Transverse colon (tissue), 4 donors: ENCODE results near the gene SUPT5H.

Experiments used
- EP300 ChIP-seq: sonication (generic); formaldehyde crosslinking; IDR thresholded peaks from one replicate; pipeline ENCODE4 v1.6.1; 2017; ENCODE audit warnings: antibody characterized with exemption, low read depth
- POLR2AphosphoS5 ChIP-seq, 3 donors: sonication (generic); formaldehyde crosslinking; IDR thresholded peaks; one replicate each; pipeline ENCODE4 v1.6.1; 2016; ENCODE audit warnings: antibody characterized with exemption in 3 of 3
- TF ChIP-seq, protein P1 (sequence below), 5 experiments: fragments of 200-600 bp in 3 of 5; fragments of 450-650 bp in 2 of 5; sonication (generic) in 3 of 5; IDR thresholded peaks; 1 replicate in 2 of 5; 2 replicates in 3 of 5; pipeline ENCODE4 v1.5.1; 2016 to 2017; ENCODE audit warnings: antibody characterized with exemption in 5 of 5, inconsistent platforms in 3 of 5, mild to moderate bottlenecking in 2 of 5, moderate library complexity in 1 of 5

DNA sequence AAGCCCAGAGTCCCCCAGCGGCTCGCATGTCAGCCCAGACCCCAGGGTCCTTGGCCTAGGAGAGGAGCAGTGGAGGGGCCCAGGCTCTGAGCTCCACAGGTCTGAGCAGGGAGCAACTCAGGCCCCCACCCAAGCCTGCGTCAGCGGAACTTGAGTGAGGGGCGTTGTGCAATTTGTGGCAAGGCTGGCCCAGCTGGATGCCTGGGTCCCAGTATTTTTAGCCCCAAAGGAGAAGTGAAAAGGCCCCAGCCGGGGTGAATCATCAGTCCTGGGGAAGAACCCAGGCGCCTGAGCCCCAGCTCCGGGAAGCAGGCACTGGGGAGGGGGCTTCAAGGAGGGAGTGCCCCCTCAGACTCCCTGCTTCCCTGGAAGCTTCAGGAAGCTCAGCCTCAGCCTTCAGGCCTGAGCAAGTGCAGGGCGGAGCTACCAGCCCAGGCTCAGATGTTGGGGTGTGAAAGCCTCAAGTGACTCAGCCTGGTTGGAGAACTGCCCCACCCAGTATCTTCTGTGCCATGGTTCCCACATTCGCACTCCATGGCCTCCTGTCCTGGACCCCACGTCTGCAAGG, 47.0 kb upstream of the SUPT5H start:
- TF ChIP-seq, protein P1, sequence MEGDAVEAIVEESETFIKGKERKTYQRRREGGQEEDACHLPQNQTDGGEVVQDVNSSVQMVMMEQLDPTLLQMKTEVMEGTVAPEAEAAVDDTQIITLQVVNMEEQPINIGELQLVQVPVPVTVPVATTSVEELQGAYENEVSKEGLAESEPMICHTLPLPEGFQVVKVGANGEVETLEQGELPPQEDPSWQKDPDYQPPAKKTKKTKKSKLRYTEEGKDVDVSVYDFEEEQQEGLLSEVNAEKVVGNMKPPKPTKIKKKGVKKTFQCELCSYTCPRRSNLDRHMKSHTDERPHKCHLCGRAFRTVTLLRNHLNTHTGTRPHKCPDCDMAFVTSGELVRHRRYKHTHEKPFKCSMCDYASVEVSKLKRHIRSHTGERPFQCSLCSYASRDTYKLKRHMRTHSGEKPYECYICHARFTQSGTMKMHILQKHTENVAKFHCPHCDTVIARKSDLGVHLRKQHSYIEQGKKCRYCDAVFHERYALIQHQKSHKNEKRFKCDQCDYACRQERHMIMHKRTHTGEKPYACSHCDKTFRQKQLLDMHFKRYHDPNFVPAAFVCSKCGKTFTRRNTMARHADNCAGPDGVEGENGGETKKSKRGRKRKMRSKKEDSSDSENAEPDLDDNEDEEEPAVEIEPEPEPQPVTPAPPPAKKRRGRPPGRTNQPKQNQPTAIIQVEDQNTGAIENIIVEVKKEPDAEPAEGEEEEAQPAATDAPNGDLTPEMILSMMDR (IDR thresholded peaks at IDR 0.05) = no peak
- TF ChIP-seq EP300 (no peak), POLR2AphosphoS5 (IDR thresholded peaks at IDR 0.05) (peak; percentile 35 to 86 (median 82))
